Body of pancreas (tissue), 4 donors: ENCODE measurements around the gene SEMA3A.

Source experiments
- POLR2A ChIP-seq, 3 donors: fragments of 450-650 bp; IDR thresholded peaks; one replicate each; pipeline ENCODE4 v1.6.1; 2016; ENCODE audit warnings: antibody characterized with exemption in 3 of 3, mild to moderate bottlenecking in 2 of 3
- TF ChIP-seq, protein P1 (sequence below), 7 experiments: fragments of 450-650 bp in 4 of 7; fragments of 200-600 bp in 3 of 7; sonication (generic) in 3 of 7; IDR thresholded peaks; one replicate each; pipeline ENCODE4 v1.5.1; 2016 to 2019; ENCODE audit warnings: antibody characterized with exemption in 7 of 7

DNA sequence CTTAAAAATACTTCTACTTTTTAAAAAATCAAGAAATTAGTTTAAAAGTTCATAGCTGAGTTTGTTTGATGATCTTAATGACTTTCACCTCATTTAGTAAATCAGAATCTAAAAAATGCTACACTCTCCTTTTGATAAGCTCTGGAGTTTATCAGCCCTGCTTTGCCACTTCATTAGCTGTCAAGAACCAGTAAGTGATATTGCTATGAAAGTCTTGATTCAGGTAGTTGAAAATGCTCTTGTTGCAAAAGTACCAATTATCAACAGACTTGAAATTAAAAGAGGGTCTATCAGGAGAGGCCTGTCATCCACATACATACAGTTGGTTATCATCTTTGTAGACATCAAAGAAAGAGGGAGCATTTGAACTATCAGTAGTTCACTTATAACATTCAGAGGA is 41.6 kb downstream of the SEMA3A start:
- TF ChIP-seq, protein P1, sequence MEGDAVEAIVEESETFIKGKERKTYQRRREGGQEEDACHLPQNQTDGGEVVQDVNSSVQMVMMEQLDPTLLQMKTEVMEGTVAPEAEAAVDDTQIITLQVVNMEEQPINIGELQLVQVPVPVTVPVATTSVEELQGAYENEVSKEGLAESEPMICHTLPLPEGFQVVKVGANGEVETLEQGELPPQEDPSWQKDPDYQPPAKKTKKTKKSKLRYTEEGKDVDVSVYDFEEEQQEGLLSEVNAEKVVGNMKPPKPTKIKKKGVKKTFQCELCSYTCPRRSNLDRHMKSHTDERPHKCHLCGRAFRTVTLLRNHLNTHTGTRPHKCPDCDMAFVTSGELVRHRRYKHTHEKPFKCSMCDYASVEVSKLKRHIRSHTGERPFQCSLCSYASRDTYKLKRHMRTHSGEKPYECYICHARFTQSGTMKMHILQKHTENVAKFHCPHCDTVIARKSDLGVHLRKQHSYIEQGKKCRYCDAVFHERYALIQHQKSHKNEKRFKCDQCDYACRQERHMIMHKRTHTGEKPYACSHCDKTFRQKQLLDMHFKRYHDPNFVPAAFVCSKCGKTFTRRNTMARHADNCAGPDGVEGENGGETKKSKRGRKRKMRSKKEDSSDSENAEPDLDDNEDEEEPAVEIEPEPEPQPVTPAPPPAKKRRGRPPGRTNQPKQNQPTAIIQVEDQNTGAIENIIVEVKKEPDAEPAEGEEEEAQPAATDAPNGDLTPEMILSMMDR (IDR thresholded peaks at IDR 0.05) = no peak
- no peak for TF ChIP-seq POLR2A (IDR thresholded peaks at IDR 0.05)
